ENCODE results near the gene TAS2R60. TPM values are rescaled to one million over a fixed set of nuclear protein-coding genes. Genes with fewer than 3 reads are reported as not detected.

TAS2R60 gene
- total RNA-seq, 1 donor from 2014 or later = not detected

- Mint-ChIP-seq H3K9me3 (no peaks in the 10 kb centered on the region), H3K4me1 (ENCODE audit: unreplicated experiment) (no peaks in the 10 kb centered on the region), H3K27me3 (no peaks in the 10 kb centered on the region), H3K4me3 (no peak overlapping the region), H3K27ac (no peak overlapping the region), H3K36me3 (no peaks in the 10 kb centered on the region)
- TF ChIP-seq CTCF (conservative IDR thresholded peaks at IDR 0.05) = no peak
- DNase-seq (ENCODE audit: extremely low spot score, unreplicated experiment) = no peak
Observed at GRCh38 chr7:143451122-143451521, 7.9 kb downstream of the TAS2R60 start.

- no peaks in the 10 kb centered on the region for H3K36me3 Mint-ChIP-seq
- TF ChIP-seq CTCF (conservative IDR thresholded peaks at IDR 0.05) = no peak
- no peak for DNase-seq (ENCODE audit: extremely low spot score, unreplicated experiment)
- no peaks in the 10 kb centered on the region for H3K27me3 Mint-ChIP-seq
- H3K4me1 Mint-ChIP-seq (ENCODE audit: unreplicated experiment) = no peaks in the 10 kb centered on the region
- no peak overlapping the region for H3K27ac Mint-ChIP-seq
- no peaks in the 10 kb centered on the region for H3K9me3 Mint-ChIP-seq
- H3K4me3 Mint-ChIP-seq = no peak overlapping the region
Observed at GRCh38 chr7:143451746-143452145, 8.5 kb downstream of the TAS2R60 start.

- Mint-ChIP-seq H3K4me1 (ENCODE audit: unreplicated experiment) (no peaks in the 10 kb centered on the region), H3K27ac (no peak overlapping the region), H3K9me3 (no peaks in the 10 kb centered on the region), H3K27me3 (peaks cover 1% of the 10 kb centered on the region), H3K36me3 (no peaks in the 10 kb centered on the region), H3K4me3 (no peak overlapping the region)
- DNase-seq (ENCODE audit: extremely low spot score, unreplicated experiment) = no peak
- TF ChIP-seq CTCF (conservative IDR thresholded peaks at IDR 0.05) = no peak
Observed at GRCh38 chr7:143452495-143452894, 9.2 kb downstream of the TAS2R60 start.

- Mint-ChIP-seq H3K4me1 (ENCODE audit: unreplicated experiment) (no peaks in the 10 kb centered on the region), H3K27me3 (peaks cover 2% of the 10 kb centered on the region), H3K36me3 (no peaks in the 10 kb centered on the region), H3K27ac (no peak overlapping the region), H3K9me3 (peaks cover 2% of the 10 kb centered on the region), H3K4me3 (no peak overlapping the region)
- TF ChIP-seq CTCF (conservative IDR thresholded peaks at IDR 0.05) = no peak
- DNase-seq (ENCODE audit: extremely low spot score, unreplicated experiment) = no peak
Observed at GRCh38 chr7:143454091-143454680, 10.9 kb downstream of the TAS2R60 start.

GRCh38 chr7:143455491-143455890 is 12.2 kb downstream of the TAS2R60 start:
- Mint-ChIP-seq H3K27ac (no peak overlapping the region), H3K4me3 (no peak overlapping the region), H3K9me3 (peaks cover 4% of the 10 kb centered on the region), H3K36me3 (no peaks in the 10 kb centered on the region), H3K27me3 (peaks cover 2% of the 10 kb centered on the region), H3K4me1 (ENCODE audit: unreplicated experiment) (no peaks in the 10 kb centered on the region)
- TF ChIP-seq CTCF (conservative IDR thresholded peaks at IDR 0.05) = no peak
- no peak for DNase-seq (ENCODE audit: extremely low spot score, unreplicated experiment)

- Mint-ChIP-seq H3K4me3 (no peak overlapping the region), H3K4me1 (ENCODE audit: unreplicated experiment) (no peaks in the 10 kb centered on the region), H3K9me3 (peaks cover 4% of the 10 kb centered on the region), H3K27ac (no peak overlapping the region), H3K27me3 (peaks cover 2% of the 10 kb centered on the region), H3K36me3 (no peaks in the 10 kb centered on the region)
- TF ChIP-seq CTCF (conservative IDR thresholded peaks at IDR 0.05) = no peak
- no peak for DNase-seq (ENCODE audit: extremely low spot score, unreplicated experiment)
Observed at GRCh38 chr7:143455942-143456341, 12.7 kb downstream of the TAS2R60 start.

Data from type B pancreatic cell (in vitro differentiated cells).